HepG2 (cell line): ENCODE data around the gene KANSL3. TPM values are rescaled to one million over a fixed set of nuclear protein-coding genes. Genes with fewer than 3 reads are reported as not detected.

Experiments used
- ARNTL ChIP-seq: sonication (generic); formaldehyde crosslinking; IDR thresholded peaks from 2 replicates; pipeline ENCODE4 v1.4.0; 2020; ENCODE audit warnings: mild to moderate bottlenecking, missing genetic modification reagents
- CBFB ChIP-seq: sonication (generic); formaldehyde crosslinking; IDR thresholded peaks from 2 replicates; pipeline ENCODE4 v1.4.0; 2020; ENCODE audit warnings: missing genetic modification reagents
- GPBP1L1 ChIP-seq: sonication (generic); formaldehyde crosslinking; IDR thresholded peaks from 2 replicates; pipeline ENCODE4 v1.5.0; 2020; ENCODE audit warnings: mild to moderate bottlenecking, missing genetic modification reagents
- MIER2 ChIP-seq: IDR thresholded peaks from 2 replicates; pipeline ENCODE4 v1.6.1; 2016; ENCODE audit warnings: missing biosample characterization, missing genetic modification reagents
- NKX3-1 ChIP-seq: sonication (generic); formaldehyde crosslinking; IDR thresholded peaks from 2 replicates; pipeline ENCODE4 v1.5.0; 2020; ENCODE audit warnings: missing genetic modification reagents
- NR3C1 ChIP-seq: sonication (generic); formaldehyde crosslinking; IDR thresholded peaks from 2 replicates; pipeline ENCODE4 v1.4.0; 2020; ENCODE audit warnings: missing genetic modification reagents
- REST ChIP-seq, 2 experiments: IDR thresholded peaks; 2 replicates each; pipeline ENCODE4 v1.6.1; 2011 to 2012; ENCODE audit warnings: low read length in 2 of 2, borderline replicate concordance in 1 of 2, low read depth in 1 of 2, mild to moderate bottlenecking in 1 of 2, moderate library complexity in 1 of 2
- SIN3A ChIP-seq: IDR thresholded peaks from 2 replicates; pipeline ENCODE4 v1.6.1; 2011; ENCODE audit warnings: low read depth, mild to moderate bottlenecking, control low read depth, low read length, borderline replicate concordance
- ZNF121 ChIP-seq: sonication (generic); formaldehyde crosslinking; IDR thresholded peaks from 2 replicates; pipeline ENCODE4 v1.5.0; 2020; ENCODE audit warnings: mild to moderate bottlenecking, missing genetic modification reagents
- ZNF17 ChIP-seq: sonication (generic); formaldehyde crosslinking; IDR thresholded peaks from 2 replicates; pipeline ENCODE4 v1.5.0; 2020; ENCODE audit warnings: mild to moderate bottlenecking, missing genetic modification reagents
- ZNF34 ChIP-seq: sonication (generic); formaldehyde crosslinking; IDR thresholded peaks from 2 replicates; pipeline ENCODE4 v1.4.0; 2020; ENCODE audit warnings: mild to moderate bottlenecking, missing genetic modification reagents, borderline replicate concordance
- ZNF557 ChIP-seq: sonication (generic); formaldehyde crosslinking; IDR thresholded peaks from 2 replicates; pipeline ENCODE4 v1.4.0; 2020; ENCODE audit warnings: missing genetic modification reagents
- polyA plus RNA-seq, 8 experiments: library from polyadenylated mRNA; depleted of rRNA in 3 of 8; stranded (reverse) in 7 of 8; unstranded in 1 of 8; fragments of >200 nt; fragmentation: Illumina TruSeq in 4 of 8; extraction: Trizol in 4 of 8; gene quantifications; 2 replicates each; pipeline versions ENCODE4 v1.2.1 to v1.2.3, GENCODE V29; 2011 to 2016; ENCODE audit warnings: low read depth in 4 of 8, missing spikeins in 1 of 8, mixed read lengths in 1 of 8; ENCODE audit not compliant: insufficient read depth in 1 of 8
- total RNA-seq, 5 experiments: library from RNA; depleted of rRNA; stranded (reverse); fragments of >200 nt; fragmentation: Illumina TruSeq; extraction: Trizol; gene quantifications; 2 replicates each; pipeline ENCODE4 v1.2.3, GENCODE V29; 2016; ENCODE audit warnings: low read depth in 1 of 5
- TF ChIP-seq, protein P1 (sequence below): sonication (generic); formaldehyde crosslinking; IDR thresholded peaks from 2 replicates; pipeline ENCODE4 v1.8.1; 2023; ENCODE audit warnings: mild to moderate bottlenecking, moderate library complexity, missing genetic modification reagents
- TF ChIP-seq, protein P2 (sequence below): sonication (generic); formaldehyde crosslinking; IDR thresholded peaks from 2 replicates; pipeline ENCODE4 v1.4.0; 2020; ENCODE audit warnings: missing genetic modification reagents
- TF ChIP-seq, protein P3 (sequence below): fragments of 450-650 bp; IDR thresholded peaks from 2 replicates; pipeline ENCODE4 v1.6.1; 2016

The KANSL3 gene
- total and polyA plus RNA-seq, 2 of the 13 experiments (the other 11 are each of a cell fraction or from before 2014, with no cell fraction given) = 20.8 to 37.3 TPM

- TF ChIP-seq NKX3-1 = no peak
- TF ChIP-seq, protein P1, sequence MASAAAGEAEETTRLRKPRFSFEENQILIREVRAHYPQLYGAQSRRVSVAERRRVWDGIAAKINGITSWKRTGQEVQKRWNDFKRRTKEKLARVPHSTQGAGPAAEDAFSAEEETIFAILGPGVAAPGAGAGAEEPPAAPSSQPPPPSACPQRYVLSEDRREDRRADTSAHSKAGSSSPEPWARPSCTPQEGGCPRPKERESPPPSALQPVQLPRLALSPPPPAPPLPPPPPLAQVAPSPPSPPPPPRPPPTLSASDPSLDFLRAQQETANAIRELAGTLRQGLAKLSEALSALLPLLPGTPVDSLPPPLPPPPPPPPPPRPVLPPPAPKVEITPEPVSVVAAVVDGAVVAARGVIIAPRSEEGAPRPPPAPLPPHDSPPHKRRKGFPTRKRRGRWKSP = no peak; the same call in 1 of the 2 replicates
- TF ChIP-seq SIN3A = no peak
- no peak for TF ChIP-seq ZNF17
- peak; percentile 87; the same call in 1 of the 2 replicates for TF ChIP-seq CBFB (CRISPR knock-in tag)
- TF ChIP-seq NR3C1 (CRISPR knock-in tag) = no peak
- peak; percentile 96 for TF ChIP-seq ZNF121
- TF ChIP-seq, protein P2, sequence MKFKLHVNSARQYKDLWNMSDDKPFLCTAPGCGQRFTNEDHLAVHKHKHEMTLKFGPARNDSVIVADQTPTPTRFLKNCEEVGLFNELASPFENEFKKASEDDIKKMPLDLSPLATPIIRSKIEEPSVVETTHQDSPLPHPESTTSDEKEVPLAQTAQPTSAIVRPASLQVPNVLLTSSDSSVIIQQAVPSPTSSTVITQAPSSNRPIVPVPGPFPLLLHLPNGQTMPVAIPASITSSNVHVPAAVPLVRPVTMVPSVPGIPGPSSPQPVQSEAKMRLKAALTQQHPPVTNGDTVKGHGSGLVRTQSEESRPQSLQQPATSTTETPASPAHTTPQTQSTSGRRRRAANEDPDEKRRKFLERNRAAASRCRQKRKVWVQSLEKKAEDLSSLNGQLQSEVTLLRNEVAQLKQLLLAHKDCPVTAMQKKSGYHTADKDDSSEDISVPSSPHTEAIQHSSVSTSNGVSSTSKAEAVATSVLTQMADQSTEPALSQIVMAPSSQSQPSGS (CRISPR knock-in tag) = peak; percentile 95
- no peak for TF ChIP-seq MIER2 (CRISPR knock-in tag)
- TF ChIP-seq GPBP1L1 = no peak
- TF ChIP-seq ZNF557 (CRISPR knock-in tag) = no peak
- no peak for TF ChIP-seq ARNTL (CRISPR knock-in tag)
- no peak for TF ChIP-seq ZNF34 (CRISPR knock-in tag)
- TF ChIP-seq, protein P3, sequence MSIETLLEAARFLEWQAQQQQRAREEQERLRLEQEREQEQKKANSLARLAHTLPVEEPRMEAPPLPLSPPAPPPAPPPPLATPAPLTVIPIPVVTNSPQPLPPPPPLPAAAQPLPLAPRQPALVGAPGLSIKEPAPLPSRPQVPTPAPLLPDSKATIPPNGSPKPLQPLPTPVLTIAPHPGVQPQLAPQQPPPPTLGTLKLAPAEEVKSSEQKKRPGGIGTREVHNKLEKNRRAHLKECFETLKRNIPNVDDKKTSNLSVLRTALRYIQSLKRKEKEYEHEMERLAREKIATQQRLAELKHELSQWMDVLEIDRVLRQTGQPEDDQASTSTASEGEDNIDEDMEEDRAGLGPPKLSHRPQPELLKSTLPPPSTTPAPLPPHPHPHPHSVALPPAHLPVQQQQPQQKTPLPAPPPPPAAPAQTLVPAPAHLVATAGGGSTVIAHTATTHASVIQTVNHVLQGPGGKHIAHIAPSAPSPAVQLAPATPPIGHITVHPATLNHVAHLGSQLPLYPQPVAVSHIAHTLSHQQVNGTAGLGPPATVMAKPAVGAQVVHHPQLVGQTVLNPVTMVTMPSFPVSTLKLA = no peak
- no peak for TF ChIP-seq REST (IDR thresholded peaks at IDR 0.05; ENCODE audit: borderline replicate concordance in 1 of 2, low read depth in 1 of 2, low read length in 2 of 2)
Measured at GRCh38 chr2:96685577-96686459, 47.7 kb upstream of the KANSL3 start (continued).
